ENCODE data around the gene FBXO31.

Gene FBXO31

DNA sequence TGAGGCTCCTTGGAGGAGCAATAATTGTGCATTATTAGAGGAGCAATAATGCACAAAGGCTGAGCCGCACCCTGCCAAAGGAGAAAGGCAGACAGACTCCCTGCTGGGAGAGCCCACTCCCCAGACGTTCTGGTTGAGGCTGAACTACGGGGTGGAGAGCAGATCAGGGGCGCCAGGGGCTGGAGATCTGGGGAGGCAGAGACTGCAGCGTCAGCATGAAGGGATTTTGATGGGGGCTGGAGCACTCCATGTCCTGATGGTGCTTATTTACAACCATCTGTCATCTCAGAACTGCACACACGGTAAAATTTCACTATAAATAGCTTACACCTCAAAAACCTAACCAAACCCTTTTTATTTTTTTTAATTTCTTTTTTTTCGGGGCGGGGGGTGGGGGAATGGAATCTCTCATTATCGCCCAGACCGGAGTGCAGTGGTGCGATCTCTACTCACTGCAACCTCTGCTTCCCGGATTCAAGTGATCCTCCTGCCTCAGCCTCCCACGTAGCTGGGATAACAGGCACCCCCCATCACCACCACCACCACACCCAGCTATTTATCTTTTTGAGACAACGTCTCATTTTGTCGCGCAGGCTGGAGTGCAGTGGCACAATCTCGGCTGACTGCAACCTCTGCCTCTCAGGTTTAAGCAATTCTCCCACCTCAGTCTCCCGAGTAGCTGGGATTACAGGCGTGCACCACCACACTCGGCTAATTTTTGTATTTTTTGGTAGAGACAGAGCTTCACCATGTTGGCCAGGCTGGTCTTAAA, 62.1 kb downstream of the FBXO31 start:
- peaks cover 0 to 15% (median 9%) of the 10 kb centered on the region in 4 donors for H3K4me1 ChIP-seq
- H3K27ac ChIP-seq = no peak overlapping the region
- no peaks in the 10 kb centered on the region for H3K27me3 ChIP-seq
- H3K36me3 ChIP-seq = peaks cover 0 to 8% (median 0%) of the 10 kb centered on the region in 3 donors
- intact Hi-C loops (cut with DNase I; ENCODE audit: low total_unique reads) = no loop called here
- no peak for DNase-seq
- TF ChIP-seq, protein P1, sequence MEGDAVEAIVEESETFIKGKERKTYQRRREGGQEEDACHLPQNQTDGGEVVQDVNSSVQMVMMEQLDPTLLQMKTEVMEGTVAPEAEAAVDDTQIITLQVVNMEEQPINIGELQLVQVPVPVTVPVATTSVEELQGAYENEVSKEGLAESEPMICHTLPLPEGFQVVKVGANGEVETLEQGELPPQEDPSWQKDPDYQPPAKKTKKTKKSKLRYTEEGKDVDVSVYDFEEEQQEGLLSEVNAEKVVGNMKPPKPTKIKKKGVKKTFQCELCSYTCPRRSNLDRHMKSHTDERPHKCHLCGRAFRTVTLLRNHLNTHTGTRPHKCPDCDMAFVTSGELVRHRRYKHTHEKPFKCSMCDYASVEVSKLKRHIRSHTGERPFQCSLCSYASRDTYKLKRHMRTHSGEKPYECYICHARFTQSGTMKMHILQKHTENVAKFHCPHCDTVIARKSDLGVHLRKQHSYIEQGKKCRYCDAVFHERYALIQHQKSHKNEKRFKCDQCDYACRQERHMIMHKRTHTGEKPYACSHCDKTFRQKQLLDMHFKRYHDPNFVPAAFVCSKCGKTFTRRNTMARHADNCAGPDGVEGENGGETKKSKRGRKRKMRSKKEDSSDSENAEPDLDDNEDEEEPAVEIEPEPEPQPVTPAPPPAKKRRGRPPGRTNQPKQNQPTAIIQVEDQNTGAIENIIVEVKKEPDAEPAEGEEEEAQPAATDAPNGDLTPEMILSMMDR (IDR thresholded peaks at IDR 0.05) = no peak
- H3K4me3 ChIP-seq = no peak overlapping the region
- no peaks in the 10 kb centered on the region for H3K9me3 ChIP-seq

DNA sequence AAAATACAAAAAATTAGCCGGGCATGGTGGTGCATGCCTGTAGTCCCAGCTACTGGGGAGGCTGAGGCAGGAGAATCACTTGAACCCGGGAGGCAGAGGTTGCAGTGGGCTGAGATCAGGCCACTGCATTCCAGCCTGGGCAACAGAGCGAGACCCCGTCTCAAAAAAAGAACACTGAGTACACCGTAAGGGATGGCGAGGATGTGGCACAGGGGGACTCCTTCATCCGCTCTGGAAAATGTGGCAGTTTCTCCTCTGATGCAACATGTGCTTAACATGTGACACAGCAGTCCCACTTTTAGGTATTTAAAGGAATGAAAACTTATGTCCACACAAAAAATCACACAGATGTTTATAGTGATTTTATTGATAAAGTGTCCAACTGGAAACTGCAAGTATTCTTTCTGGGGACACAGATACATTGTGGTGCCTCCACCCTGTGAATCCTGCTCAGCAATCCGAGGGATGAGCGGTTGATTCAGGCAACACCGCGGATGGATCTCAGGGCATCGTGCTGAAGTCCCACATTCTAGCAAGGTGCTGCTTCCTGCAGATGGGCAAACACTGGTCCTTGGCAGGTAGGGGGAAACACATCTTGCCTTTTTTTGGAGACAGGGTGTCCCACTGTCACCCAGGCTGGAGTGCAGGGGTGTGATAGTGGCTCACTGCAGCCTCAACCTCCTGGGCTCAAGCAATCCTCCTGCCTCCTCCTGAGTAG, 62.9 kb downstream of the FBXO31 start:
- H3K4me1 ChIP-seq = peaks cover 0 to 15% (median 11%) of the 10 kb centered on the region in 4 donors
- no peak for DNase-seq
- TF ChIP-seq, protein P1 (IDR thresholded peaks at IDR 0.05) = no peak
- H3K27me3 ChIP-seq = no peaks in the 10 kb centered on the region
- intact Hi-C loops (cut with DNase I; ENCODE audit: low total_unique reads) = no loop called here
- no peak overlapping the region for H3K4me3 ChIP-seq
- H3K36me3 ChIP-seq = peaks cover 0 to 2% (median 0%) of the 10 kb centered on the region in 3 donors
- no peak overlapping the region for H3K27ac ChIP-seq
- H3K9me3 ChIP-seq = no peaks in the 10 kb centered on the region

DNA sequence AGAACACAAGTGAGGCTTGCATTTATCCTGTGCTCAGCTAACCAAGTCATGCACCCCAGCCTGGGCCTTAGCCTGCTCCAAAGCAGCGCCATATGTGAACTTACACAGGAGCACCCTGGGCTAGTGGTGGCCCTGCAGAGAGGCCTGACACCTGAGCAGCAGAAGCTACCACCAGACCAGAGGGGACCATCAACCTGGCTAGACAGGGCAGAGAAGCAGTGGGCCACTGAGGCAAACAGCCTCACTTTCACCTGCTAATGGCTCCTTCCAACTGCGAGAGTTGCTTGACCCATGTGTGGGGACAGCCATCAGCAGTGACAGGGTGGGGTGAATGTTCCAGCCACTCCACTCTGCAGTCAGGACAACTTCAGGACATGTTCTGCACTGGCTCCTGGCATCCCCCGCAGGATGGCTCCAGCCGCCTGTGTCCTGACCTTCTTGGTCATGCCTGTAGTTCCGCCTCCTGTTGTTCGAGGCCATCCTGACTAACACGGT, 63.5 kb downstream of the FBXO31 start:
- no peak for DNase-seq
- Histone ChIP-seq H3K4me3 (no peak overlapping the region), H3K4me1 (peaks cover 0 to 15% (median 11%) of the 10 kb centered on the region in 4 donors), H3K27me3 (no peaks in the 10 kb centered on the region), H3K27ac (no peak overlapping the region), H3K36me3 (no peaks in the 10 kb centered on the region), H3K9me3 (no peaks in the 10 kb centered on the region)
- TF ChIP-seq, protein P1 (IDR thresholded peaks at IDR 0.05) = no peak
- intact Hi-C loops (cut with DNase I; ENCODE audit: low total_unique reads) = loop anchor here (5.0 kb wide), 1 partner anchor 62 kb away; the partner anchor contains the start of gene FBXO31

DNA sequence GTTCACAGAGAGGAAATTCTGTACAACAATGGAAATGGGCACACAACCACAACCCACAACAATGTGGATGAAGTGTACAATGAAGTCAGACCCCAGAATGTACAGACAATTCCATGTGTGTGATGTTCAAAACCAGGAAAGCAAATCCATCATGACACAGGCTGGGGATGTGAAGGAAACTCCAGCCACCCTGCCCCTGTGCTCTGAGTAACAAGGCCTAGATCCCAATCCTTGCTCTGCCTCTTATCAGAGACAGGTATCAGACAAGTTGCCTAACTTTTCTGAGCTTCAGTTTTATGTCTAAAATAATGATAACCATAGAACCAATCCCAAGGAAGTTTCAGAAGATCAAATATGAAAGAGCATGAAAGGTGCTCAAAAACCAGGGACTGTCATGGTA, 64.6 kb downstream of the FBXO31 start:
- intact Hi-C loops (cut with DNase I; ENCODE audit: low total_unique reads) = loop anchor here (5.0 kb wide), 1 partner anchor 63 kb away; the partner anchor contains the start of gene FBXO31
- no peaks in the 10 kb centered on the region for H3K27me3 ChIP-seq
- peaks cover 0 to 14% (median 9%) of the 10 kb centered on the region in 4 donors for H3K4me1 ChIP-seq
- no peak overlapping the region for H3K4me3 ChIP-seq
- H3K9me3 ChIP-seq = no peaks in the 10 kb centered on the region
- DNase-seq = no peak
- no peak overlapping the region for H3K27ac ChIP-seq
- TF ChIP-seq, protein P1 (IDR thresholded peaks at IDR 0.05) = no peak
- H3K36me3 ChIP-seq = no peaks in the 10 kb centered on the region

DNA sequence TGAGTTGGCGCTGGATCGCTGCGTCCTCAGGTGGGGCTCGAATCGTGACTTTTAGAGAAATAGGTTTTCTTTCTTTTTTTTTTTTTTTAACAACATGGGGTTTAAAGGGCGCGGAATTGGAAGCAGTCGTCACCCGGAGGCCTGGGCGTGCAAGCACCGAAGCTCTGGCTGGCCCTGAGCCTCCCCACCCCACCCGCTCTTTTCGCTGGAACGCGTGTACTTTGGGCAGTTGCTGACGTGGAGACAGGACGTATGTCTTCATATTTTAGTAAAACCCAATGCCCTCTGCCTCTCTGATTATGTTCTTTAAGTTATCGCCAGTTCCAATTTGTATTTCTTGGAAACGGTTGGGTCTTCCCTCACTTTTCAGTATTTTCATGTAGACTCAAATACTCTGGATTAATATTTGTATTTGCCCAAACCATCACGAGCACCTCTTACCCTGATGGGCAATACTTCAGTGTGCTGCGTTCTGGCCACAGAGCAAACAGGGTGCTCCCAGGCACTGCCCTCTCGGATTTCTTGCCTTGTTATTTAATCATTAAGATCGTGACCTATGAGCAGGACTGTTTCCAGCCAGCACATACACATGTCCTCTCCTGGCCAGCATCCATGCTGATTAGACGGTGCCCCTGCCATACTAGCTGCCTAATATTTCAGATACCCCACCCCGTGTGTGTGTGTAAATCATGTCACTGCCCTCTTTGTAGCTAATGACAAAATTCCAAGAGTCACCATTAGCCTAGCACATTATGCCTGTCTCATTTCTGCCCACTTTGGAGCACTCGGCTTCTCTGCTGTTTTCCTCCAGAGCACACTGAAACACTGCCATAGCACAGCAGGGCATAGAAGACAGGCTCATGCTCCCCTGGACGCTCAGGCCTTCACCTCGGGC, 65.6 kb downstream of the FBXO31 start:
- TF ChIP-seq, protein P1 (IDR thresholded peaks at IDR 0.05) = no peak
- intact Hi-C loops (cut with DNase I; ENCODE audit: low total_unique reads) = loop anchor here (5.0 kb wide), 1 partner anchor 64 kb away; the partner anchor contains the start of gene FBXO31
- Histone ChIP-seq H3K36me3 (no peaks in the 10 kb centered on the region), H3K4me3 (peak overlapping the region; percentile 90 to 99), H3K9me3 (no peaks in the 10 kb centered on the region), H3K27ac (peak overlapping the region; percentile 87 to 95), H3K27me3 (no peaks in the 10 kb centered on the region), H3K4me1 (peaks cover 0 to 14% (median 9%) of the 10 kb centered on the region in 4 donors)
- peak; percentile 37 to 86 for DNase-seq
